GM18517 (cell line): ENCODE results near the gene TRAF5.
"Not testable (repeated sequence)": the region's sequence is repeated elsewhere in the genome, so short reads cannot be mapped to it uniquely, and the experiment has no call there.

Experiments used
- ATAC-seq: cut with Tn5 transposase; IDR thresholded peaks from one replicate; pipeline ENCODE4 v1.9.1; 2021; ENCODE audit warnings: mild to moderate bottlenecking, moderate library complexity; ENCODE audit not compliant: unreplicated experiment

The TRAF5 gene

DNA sequence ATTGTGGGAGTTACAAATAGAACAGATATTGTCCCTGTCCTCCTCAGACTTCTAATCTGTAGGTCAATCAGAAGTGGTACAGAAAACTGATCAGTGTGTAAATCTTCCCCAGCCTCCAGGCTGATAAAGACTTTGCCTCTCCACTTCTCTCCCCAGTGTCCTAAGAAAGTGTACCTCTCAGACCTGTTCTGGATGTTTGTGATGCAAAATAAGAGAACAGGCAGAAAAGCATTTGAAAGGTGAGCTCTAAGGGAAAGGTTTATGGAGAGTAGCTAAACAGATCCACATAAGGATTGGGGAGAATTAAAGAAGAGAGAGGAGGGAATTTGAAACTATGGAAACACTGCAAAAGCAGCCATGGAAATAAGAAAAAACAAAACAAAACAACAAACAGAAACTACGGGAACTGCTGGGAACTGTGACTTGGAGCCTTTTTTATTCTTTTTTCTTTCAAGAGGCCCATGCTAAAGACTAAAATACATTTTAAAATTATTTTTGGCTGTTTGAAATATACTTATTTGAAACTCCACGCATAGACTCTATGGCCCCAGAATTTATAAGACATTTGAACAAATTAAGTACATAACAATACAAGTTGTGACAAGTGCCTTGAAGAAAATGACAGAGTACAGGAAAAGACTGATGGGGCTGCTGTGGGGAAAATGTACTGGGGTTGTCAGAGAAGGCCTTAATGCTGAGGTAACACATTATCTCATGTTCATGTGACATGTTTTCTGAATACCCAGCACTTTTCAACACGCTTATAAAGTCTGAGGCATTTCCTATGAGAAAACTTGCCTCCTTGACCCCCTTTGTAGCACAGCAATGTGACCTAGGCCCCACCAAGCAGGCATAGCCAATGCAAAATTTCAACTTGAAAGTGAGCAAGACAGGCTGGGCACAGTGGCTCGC is 51.2 kb downstream of the TRAF5 start:
- ATAC-seq, result no peak

DNA sequence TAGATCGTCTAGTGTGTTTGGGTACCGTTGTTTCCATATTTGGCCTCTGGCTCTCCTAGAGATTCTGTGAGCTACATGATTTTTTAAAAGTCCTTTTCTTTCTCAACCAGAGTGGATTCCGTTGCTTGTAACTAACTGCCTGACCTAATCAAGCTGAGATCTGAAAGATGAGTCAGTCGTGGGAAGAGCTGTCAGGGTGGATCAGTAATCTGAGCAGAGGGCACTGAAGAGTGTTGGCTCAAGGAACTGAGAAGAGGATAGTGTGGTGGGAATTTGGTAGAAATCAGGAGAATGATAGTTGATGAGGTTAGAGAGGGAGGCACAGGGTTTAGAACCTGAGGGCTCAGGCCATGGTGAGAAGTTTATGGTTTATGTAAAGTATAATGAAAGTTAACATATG is 52.2 kb downstream of the TRAF5 start:
- no peak for ATAC-seq

DNA sequence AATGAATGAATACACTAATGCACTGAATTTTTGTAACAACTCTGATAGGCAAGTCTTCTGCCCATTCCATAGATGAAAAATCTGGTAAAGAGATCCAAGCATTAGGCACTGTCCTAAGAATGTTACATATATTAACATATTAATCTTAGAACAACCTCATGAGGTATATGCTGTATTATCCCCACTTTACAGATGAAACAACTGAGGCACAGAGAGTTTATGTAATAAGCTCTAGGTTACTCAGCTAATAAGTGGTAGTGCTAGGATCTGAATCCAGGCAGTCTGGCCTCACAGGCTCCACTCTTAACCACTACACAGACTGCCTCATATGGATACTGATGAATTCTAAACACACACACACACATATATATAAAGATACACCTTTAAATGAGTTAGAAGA is 52.8 kb downstream of the TRAF5 start:
- no peak for ATAC-seq

DNA sequence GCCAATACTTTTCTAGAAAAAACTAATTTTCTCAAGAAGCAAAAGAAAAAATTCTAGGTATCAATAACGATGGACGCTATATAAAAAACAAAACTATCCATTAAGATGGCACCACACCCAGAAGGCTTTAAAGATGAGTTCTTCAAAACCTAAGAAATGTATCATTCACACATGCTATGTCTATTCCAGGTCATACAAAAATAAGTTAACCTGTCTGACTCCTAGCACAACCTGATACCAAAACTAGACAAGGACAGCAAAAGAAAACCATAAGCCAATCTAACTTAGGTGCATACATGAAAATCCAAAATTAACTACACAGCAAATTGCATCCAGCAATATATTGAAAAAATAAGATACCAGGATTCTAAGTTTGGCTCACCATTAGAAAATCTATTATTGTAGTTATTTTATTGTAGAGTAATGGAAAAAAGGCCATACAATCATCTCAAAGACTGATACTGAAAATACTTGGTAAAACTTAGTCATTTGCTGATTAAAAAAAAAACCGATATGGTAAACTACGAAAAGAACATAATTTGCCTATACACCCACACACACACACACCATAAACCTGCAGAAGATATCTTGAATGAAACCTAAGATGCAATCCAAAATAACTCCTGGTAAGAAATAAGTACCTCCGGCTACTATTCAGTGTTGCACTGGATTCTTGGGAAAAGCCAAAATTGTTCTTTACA is 55.0 kb downstream of the TRAF5 start:
- no peak for ATAC-seq

DNA sequence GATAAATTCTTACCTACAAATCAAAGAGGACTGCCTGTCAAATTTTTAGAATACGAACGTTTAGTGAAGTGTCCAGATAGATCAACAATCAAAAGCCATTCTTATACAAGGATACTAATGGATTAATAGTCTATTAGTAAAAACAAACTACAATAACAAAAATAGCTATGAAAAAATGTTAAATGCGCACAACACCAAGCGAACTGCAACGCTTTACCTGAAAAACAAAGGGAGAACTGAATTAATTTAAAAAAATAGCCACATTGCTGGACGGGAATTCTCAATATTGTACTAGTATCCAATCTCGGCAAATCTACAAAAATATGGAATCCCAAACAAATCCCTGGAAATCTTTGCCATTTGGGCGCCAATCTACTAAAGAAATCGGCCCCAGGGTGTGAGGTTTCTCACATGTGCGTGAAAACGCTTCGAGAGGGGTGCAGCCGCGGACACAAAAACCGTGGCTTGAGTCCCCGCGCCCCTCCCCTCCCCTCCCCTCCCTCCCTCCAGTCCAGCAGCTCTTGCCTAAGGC is 55.6 kb downstream of the TRAF5 start:
- no peak for ATAC-seq

DNA sequence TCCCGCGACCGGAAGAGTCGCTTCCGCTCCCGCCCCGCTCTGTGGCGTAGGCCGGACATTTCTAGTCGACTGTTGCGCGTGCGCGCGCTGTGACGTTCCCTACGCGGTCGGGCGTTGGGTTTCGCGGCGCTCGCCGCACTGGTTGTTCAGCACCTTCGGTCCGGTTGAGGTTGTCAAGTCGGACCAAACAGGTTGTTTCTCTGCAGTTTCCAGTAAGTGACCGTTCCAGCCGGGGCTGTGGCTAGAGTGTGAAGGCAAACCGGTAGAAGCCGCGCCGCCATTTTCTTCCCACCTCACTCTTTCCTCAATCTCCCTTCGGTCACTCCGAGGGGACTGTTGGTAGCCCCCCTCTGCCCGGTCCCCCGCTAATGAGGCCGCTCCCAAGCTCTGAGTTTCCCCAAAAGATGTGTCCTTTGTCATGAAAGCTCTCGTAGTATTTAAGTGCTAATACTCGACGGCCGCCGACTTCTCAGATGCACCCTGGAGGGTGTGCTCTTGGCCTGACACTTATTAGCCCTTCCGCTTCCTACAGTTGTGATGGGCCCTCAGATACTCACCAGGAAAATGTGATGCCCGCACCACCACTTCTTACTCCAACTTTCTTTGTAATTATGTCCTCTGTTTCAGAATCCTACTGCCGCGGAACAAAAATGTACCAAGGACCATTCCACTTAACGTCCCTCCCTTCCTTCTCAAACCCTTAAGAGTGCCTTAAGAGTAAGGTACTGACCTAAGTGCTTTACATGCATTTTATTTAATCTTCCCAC is 56.3 kb downstream of the TRAF5 start:
- peak; percentile 79 for ATAC-seq

DNA sequence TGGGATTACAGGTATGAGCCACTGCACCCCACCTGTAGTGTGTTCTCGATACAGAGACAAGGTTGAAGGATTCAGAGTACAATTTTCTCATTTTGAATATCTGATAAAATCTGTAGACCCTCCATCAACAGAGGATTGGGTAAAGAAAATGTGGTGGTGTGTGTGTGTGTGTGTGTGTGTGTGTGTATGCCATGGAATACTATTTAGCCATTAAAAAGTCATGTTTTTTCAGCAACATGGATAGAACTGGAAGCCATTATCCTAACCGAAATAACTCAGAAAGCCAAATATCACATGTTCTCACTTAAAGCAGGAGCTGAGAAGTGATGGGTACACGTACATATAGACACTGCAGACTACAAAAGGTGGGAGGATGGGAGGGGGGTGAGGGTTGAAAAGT is 57.9 kb downstream of the TRAF5 start:
- ATAC-seq, result no peak

DNA sequence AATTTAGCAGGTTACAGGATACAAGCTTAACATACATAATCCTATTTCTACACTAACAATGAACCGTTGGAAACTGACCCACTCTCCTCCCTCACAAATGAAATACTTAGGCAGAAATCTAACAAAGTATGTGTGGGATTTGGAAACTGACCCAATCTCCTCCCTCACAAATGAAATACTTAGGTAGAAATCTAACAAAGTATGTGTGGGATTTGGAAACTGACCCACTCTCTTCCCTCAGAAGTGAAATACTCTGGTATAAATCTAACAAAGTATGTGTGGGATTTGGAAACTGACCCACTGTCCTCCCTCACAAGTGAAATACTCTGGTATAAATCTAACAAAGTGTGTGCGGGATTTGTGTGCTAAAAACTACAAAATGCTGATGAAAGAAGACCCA is 60.3 kb downstream of the TRAF5 start:
- ATAC-seq, result no peak

DNA sequence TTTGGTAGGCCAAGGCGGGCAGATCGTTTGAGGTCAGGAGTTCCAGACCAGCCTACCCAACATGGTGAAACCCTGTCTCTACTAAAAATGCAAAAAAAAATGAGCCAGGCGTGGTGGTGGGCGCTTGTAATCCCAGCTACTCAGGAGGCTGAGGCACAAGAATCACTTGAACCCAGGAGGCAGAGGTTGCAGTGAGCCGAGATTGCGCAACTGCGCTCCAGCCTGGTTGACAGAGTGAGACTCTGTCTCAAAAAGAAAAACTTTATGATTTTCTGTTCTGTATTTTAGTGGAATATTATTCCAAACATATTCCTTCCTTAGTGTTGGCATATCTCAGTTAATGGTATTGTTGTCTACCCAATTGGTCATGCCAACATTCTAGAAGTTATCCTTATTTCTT is 64.2 kb downstream of the TRAF5 start:
- not testable (repeated sequence) for ATAC-seq

DNA sequence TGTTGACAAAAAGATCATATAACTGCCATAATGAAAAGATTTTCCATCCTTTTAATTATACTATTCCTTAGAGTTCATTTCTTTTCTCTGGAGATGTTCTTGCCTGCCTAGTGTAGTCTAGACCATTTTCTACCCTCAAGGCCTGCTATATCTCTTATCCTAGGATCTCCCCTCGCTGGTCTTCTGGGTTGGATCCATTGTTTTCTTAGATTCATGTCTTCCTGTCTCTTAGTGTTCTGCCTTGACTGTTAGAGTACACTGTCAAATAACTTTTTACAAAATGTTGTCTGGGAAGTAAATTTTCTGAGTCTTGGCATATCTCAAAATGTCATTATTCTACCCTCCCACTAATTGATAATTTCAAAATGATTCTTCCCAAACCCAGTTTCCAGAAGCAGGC is 66.6 kb downstream of the TRAF5 start:
- ATAC-seq, result no peak

DNA sequence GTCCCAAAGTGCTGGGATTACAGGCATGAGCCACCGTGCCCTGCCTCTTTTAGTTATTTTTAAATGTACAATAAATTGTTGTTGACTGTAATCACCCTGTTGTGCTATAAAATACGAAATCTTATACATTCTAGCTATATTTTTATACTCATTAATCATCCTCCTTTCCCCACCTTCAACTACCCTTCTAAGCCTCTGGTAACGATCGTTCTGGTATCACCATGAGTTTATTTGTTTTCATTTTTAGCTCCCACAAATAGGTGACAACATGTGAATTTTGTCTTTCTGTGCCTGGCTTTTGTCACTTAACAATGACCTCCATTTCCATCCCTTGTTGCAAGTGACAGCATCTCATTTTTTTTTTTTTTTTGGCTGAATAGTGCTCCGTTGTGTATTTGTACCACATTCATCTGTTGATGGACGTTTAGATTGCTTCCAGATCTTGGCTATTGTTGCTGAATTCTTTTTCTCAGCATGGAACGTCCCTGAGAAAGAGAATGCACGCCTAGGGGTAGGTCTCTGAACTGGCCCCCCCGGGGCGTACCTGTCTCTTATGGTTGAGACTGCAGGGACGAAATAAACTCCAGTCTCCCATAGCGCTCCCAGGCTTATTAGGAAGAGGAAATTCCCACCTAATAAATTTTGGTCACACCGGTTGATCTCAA is 71.8 kb downstream of the TRAF5 start:
- ATAC-seq, result not testable (repeated sequence)

DNA sequence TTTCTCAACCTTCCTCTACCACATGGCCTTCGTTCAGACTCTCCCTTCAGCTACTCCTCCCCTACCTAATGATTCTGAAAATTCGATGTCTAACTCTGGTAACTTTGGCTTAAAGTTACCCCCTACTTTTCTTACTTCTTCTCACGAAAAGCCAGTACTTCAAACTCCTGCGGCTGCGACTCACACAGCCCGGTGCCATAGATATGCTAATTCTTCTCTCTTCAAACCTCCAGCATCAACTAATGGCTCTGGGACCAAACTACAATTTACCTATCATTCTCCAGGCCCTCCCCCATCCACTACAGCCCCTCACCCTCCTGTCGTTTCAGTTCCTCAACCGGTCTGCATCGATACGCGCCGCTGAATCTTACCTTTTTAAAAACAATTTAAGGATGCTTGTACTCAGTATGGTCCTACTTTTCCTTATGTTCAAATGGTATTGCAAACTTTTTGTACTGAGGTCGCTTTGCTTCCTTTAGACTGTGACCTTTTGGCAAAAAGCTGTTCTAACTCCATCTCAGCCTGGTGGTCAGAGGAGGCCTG is 73.3 kb downstream of the TRAF5 start:
- not testable (repeated sequence) for ATAC-seq

DNA sequence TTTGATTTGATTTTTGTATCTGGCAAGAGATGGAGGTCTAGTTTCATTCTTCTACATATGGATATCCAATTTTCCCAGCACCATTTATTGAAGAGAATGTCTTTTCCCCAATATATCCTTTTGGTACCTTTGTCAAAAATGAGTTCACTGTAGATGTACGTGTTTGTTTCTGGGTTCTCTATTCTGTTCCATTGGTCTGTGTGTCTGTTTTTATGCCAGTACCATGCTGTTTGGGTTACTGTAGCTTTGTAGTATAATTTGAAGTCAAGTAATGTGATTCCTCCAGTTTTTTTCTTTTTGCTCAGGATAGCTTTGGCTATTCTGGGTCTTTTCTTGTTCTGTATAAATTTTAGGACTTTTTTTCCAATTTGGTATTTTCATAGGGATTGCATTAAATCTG is 75.1 kb downstream of the TRAF5 start:
- ATAC-seq, result not testable (repeated sequence)

DNA sequence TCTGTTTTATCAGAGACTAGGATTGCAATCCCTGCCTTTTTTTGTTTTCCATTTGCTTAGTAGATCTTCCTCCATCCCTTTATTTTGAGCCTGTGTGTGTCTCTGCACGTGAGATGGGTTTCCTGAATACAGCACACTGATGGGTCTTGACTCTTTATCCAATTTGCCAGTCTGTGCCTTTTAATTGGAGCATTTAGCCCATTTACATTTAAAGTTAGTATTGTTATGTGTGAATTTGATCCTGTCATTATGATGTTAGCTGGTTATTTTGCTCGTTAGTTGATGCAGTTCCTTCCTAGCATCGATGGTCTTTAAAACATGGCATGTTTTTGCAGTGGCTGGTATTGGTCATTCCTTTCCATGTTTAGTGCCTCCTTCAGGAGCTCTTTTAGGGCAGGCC is 79.5 kb downstream of the TRAF5 start:
- not testable (repeated sequence) for ATAC-seq

DNA sequence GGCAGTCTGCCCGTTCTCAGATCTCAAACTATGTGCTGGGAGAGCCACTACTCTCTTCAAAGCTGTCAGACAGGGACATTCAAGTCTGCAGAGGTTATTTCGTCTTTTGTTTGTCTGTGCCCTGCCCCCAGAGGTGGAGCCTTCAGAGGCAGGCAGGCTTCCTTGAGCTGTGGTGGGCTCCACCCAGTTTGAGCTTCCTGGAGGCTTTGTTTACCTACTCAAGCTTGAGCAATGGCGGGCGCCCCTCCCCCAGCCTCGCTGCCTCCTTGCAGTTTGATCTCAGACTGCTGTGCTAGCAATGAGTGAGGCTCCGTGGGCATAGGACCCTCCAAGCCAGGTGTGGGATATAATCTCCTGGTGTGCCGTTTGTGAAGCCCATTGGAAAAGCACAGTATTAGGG is 81.1 kb downstream of the TRAF5 start:
- not testable (repeated sequence) for ATAC-seq

DNA sequence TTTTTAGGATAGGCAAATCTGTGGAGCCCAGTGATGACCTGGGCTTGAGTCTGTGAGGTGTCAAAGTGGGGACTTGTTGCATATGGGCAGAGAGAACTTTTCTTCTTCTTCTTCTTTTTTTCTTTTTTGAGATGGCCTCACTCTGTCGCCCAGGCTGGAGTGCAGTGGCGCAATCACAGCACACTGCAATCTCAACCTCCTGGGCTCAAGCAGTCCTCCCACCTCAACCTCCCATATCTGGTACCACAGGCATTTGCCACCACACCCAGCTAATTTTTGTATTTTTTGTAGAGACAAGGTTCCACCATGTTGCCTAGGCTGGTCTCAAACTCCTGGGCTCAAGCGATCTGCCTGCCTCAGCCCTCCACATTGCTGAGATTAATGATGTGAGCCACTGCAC is 85.0 kb downstream of the TRAF5 start:
- no peak for ATAC-seq

DNA sequence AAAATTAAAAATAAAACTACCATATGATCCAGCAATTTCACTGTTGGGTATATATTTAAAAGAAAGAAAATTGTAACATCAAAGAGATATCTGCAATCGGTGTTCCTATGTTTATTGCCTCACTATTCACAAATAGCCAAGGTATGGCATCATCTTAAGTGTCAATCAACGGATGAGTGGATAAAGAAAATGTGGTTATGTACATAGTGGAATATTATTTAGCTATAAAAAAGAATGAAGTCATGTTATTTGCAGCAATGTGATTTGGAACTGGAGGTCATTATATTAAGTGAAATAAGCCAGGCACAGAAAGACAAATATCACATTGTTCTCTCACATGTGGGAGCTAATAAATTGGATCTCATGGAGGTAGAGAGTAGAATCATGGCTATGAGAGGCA is 89.1 kb downstream of the TRAF5 start:
- no peak for ATAC-seq

DNA sequence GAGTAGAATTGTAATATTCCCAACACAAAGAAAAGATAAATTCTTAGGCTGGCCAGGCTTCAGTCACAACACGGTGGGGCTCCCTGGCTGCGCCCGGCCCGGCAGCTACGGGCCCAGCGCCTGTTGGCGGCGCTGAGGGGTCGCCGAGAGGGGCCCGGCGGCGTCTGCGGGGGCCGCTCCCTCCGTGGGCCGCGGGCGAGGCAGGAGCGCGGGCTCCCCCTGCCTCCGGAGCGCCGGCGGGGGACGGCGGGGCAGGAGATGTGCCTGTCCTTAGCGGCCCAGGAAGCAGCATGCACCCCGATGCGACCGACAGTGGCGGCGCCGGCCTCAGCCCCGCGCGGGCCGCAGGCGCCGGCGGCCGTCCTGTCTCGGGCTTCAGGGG is 89.6 kb downstream of the TRAF5 start:
- peak; percentile 54 for ATAC-seq

DNA sequence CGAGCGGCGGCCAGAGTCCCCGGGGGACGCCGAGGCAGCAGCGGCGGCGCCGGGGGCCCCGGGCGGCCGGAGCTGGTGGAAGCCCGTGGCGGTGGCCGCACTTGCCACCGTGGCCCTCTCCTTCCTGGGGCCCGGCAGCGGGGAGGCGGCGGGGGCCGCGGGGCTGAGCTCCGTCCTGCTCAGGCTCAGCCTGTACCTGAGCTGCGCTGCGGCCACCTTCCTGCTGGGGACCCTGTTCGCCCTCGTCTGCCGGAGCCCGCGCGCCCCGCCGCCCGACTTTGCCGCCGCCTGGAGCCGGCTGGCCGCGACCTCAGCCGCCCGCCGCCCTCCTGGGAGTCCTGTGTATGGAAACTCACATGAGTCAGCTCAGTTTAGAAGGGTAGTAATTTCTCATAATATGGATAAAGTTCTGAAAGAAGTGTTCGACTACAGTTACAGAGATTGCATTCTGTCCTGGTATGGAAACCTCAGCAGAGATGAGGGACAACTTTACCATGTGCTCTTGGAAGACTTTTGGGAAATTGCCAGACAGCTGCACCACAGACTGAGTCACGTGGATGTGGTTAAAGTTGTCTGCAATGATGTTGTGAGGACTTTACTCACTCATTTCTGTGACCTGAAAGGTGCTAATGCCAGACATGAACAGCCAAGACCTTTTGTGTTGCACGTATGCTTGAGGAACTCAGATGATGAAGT is 90.1 kb downstream of the TRAF5 start:
- ATAC-seq, result peak; percentile 63

DNA sequence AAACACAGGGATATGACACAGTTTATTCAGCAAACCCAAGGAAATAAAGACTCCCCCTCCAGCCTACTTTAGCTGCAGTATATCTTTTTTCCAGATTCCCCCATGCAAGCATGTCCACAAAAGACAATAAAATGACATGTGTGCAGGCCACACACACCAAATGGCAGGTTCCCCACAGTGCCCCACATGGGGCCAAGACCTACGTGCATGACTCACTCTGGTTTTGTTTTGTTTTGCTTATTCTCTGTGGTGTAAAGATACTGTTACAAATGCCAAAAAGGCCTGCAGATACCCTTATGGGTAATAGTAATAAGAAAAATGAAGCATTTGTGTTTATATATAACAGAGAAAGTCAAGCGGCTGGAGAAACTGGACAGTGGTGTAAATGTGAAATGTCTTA is 93.8 kb downstream of the TRAF5 start:
- no peak for ATAC-seq
